ENCODE data around the gene CCDC85C.

DNA sequence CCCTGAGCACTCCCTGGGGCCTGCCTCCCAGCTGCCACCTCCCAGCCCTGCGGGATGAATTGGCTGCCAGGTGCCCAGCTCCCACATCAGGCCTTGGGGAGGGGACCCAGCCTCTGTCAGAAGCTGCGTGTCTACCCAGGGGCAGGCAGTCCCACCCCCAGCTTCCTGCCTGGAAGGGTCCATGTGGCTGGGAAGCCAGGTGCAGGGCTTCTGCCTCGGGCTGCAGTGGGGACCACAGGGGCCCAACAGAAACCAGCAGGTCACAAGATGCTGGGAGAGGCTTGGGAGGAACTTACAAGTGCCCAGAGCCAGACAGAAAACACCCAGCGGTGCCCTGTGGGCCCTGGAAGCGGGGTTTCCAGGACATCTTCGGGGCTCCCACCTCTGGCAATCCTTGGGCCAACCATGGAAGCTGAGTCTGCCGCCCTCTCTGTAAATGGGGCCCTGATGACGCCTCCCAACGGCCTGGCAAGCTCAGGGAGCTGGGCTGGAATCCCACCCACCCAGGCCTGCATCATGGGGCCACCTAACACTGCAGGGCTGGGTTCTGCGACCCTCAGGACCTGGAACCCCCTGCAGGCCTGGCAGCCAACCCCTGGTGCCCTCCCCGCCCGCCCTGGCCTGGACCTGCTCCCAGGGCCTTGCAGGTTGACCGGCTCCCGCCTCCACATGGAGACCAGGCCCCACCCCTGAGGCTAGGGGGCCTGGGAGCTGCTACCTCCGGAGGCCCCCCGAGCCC, 86.2 kb downstream of the CCDC85C start:
- TF ChIP-seq GATA2 (CRISPR knock-in tag; IDR thresholded peaks at IDR 0.05) (no peak), EZH2phosphoT487 (IDR thresholded peaks at IDR 0.05; ENCODE audit: borderline replicate concordance, low read depth) (no peak), TEAD4 (IDR thresholded peaks at IDR 0.05; ENCODE audit: borderline replicate concordance, insufficient read depth) (no peak), NRF1 (IDR thresholded peaks at IDR 0.05; ENCODE audit: low read depth, low read length) (no peak), EP300 (IDR thresholded peaks at IDR 0.05; ENCODE audit: borderline replicate concordance in 1 of 2, low read depth in 1 of 2, low read length in 1 of 2) (no peak), ELF1 (IDR thresholded peaks at IDR 0.05) (no peak), POLR2AphosphoS5 (IDR thresholded peaks at IDR 0.05; ENCODE audit: low read depth, low read length) (no peak), JUND (IDR thresholded peaks at IDR 0.05) (no peak), GABPA (IDR thresholded peaks at IDR 0.05; ENCODE audit: low read depth) (no peak)
- TF ChIP-seq, protein P1, sequence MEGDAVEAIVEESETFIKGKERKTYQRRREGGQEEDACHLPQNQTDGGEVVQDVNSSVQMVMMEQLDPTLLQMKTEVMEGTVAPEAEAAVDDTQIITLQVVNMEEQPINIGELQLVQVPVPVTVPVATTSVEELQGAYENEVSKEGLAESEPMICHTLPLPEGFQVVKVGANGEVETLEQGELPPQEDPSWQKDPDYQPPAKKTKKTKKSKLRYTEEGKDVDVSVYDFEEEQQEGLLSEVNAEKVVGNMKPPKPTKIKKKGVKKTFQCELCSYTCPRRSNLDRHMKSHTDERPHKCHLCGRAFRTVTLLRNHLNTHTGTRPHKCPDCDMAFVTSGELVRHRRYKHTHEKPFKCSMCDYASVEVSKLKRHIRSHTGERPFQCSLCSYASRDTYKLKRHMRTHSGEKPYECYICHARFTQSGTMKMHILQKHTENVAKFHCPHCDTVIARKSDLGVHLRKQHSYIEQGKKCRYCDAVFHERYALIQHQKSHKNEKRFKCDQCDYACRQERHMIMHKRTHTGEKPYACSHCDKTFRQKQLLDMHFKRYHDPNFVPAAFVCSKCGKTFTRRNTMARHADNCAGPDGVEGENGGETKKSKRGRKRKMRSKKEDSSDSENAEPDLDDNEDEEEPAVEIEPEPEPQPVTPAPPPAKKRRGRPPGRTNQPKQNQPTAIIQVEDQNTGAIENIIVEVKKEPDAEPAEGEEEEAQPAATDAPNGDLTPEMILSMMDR (IDR thresholded peaks at IDR 0.05): no peak
- TF ChIP-seq, protein P2, sequence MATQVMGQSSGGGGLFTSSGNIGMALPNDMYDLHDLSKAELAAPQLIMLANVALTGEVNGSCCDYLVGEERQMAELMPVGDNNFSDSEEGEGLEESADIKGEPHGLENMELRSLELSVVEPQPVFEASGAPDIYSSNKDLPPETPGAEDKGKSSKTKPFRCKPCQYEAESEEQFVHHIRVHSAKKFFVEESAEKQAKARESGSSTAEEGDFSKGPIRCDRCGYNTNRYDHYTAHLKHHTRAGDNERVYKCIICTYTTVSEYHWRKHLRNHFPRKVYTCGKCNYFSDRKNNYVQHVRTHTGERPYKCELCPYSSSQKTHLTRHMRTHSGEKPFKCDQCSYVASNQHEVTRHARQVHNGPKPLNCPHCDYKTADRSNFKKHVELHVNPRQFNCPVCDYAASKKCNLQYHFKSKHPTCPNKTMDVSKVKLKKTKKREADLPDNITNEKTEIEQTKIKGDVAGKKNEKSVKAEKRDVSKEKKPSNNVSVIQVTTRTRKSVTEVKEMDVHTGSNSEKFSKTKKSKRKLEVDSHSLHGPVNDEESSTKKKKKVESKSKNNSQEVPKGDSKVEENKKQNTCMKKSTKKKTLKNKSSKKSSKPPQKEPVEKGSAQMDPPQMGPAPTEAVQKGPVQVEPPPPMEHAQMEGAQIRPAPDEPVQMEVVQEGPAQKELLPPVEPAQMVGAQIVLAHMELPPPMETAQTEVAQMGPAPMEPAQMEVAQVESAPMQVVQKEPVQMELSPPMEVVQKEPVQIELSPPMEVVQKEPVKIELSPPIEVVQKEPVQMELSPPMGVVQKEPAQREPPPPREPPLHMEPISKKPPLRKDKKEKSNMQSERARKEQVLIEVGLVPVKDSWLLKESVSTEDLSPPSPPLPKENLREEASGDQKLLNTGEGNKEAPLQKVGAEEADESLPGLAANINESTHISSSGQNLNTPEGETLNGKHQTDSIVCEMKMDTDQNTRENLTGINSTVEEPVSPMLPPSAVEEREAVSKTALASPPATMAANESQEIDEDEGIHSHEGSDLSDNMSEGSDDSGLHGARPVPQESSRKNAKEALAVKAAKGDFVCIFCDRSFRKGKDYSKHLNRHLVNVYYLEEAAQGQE (IDR thresholded peaks at IDR 0.05; ENCODE audit: low read depth, low read length): no peak
- TF ChIP-seq, protein P3, sequence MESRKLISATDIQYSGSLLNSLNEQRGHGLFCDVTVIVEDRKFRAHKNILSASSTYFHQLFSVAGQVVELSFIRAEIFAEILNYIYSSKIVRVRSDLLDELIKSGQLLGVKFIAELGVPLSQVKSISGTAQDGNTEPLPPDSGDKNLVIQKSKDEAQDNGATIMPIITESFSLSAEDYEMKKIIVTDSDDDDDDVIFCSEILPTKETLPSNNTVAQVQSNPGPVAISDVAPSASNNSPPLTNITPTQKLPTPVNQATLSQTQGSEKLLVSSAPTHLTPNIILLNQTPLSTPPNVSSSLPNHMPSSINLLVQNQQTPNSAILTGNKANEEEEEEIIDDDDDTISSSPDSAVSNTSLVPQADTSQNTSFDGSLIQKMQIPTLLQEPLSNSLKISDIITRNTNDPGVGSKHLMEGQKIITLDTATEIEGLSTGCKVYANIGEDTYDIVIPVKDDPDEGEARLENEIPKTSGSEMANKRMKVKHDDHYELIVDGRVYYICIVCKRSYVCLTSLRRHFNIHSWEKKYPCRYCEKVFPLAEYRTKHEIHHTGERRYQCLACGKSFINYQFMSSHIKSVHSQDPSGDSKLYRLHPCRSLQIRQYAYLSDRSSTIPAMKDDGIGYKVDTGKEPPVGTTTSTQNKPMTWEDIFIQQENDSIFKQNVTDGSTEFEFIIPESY (IDR thresholded peaks at IDR 0.05; ENCODE audit: borderline replicate concordance, low read depth): no peak
